Measurements from ENCODE around the gene BYSL. TPM values are rescaled to one million over a fixed set of nuclear protein-coding genes. Genes with fewer than 3 reads are reported as not detected.

BYSL gene
- 10 to 100 TPM in 1 of 2 donors, 1 to 10 TPM in 1; 5.3 to 11.6 TPM for total RNA-seq

- peak; percentile 95 for TF ChIP-seq CTCF (IDR thresholded peaks at IDR 0.05)
- ATAC-seq (ENCODE audit: insufficient number of reproducible peaks, low FRiP score, low read depth): peak; percentile 94
- Histone ChIP-seq H3K36me3 (no peaks in the 10 kb centered on the region), H3K27me3 (replicated peaks; ENCODE audit: insufficient read depth) (no peaks in the 10 kb centered on the region), H3K27ac (peak within 1 kb of the TSS; percentile 91 to 99), H3K4me3 (peak within 1 kb of the TSS; percentile 81), H3K4me1 (ENCODE audit: control insufficient read depth in 1 of 2, low read depth in 2 of 2) (peaks cover 22 to 43% of the 10 kb centered on the region in 2 donors), H3K9me3 (no peaks in the 10 kb centered on the region)
- peak; percentile 86 for DNase-seq (ENCODE audit: low spot score)
These were observed at the start of gene BYSL, which contains the start of gene MED20 for GRCh38 chr6:41920921-41921711. BYSL (plus strand) TSS chr6:41921499; CDS start chr6:41921563, 64 bp downstream. MED20 (minus strand) TSS chr6:41921139; CDS start chr6:41921018, 121 bp downstream.

- H3K4me1 ChIP-seq (ENCODE audit: control insufficient read depth in 1 of 2, low read depth in 2 of 2): no peaks in the 10 kb centered on the region
- no peak overlapping the region for H3K4me3 ChIP-seq
- DNase-seq (ENCODE audit: low spot score) (no peak), ATAC-seq (ENCODE audit: insufficient number of reproducible peaks, low FRiP score, low read depth) (no peak)
- no peak overlapping the region for H3K27ac ChIP-seq
- H3K36me3 ChIP-seq: no peaks in the 10 kb centered on the region
- TF ChIP-seq CTCF (IDR thresholded peaks at IDR 0.05): no peak
- no peaks in the 10 kb centered on the region for H3K27me3 ChIP-seq (replicated peaks; ENCODE audit: insufficient read depth)
- H3K9me3 ChIP-seq: no peaks in the 10 kb centered on the region
These were observed 49.6 kb upstream of the BYSL start for GRCh38 chr6:41871691-41872090.

- H3K36me3 ChIP-seq: no peaks in the 10 kb centered on the region
- no peak overlapping the region for H3K4me3 ChIP-seq
- no peak for TF ChIP-seq CTCF (IDR thresholded peaks at IDR 0.05)
- no peak overlapping the region for H3K27ac ChIP-seq
- no peaks in the 10 kb centered on the region for H3K4me1 ChIP-seq (ENCODE audit: control insufficient read depth in 1 of 2, low read depth in 2 of 2)
- H3K27me3 ChIP-seq (replicated peaks; ENCODE audit: insufficient read depth): no peaks in the 10 kb centered on the region
- ATAC-seq (ENCODE audit: insufficient number of reproducible peaks, low FRiP score, low read depth): no peak
- no peak for DNase-seq (ENCODE audit: low spot score)
- no peaks in the 10 kb centered on the region for H3K9me3 ChIP-seq
These were observed 49.2 kb upstream of the BYSL start for GRCh38 chr6:41872147-41872546.

GRCh38 chr6:41874741-41875140 lies 46.6 kb upstream of the BYSL start:
- no peaks in the 10 kb centered on the region for H3K27me3 ChIP-seq (replicated peaks; ENCODE audit: insufficient read depth)
- no peak for TF ChIP-seq CTCF (IDR thresholded peaks at IDR 0.05)
- H3K4me3 ChIP-seq: no peak overlapping the region
- no peak overlapping the region for H3K27ac ChIP-seq
- H3K4me1 ChIP-seq (ENCODE audit: control insufficient read depth in 1 of 2, low read depth in 2 of 2): peaks cover 0 to 4% of the 10 kb centered on the region in 2 donors
- DNase-seq (ENCODE audit: low spot score) (no peak), ATAC-seq (ENCODE audit: insufficient number of reproducible peaks, low FRiP score, low read depth) (no peak)
- no peaks in the 10 kb centered on the region for H3K36me3 ChIP-seq
- H3K9me3 ChIP-seq: no peaks in the 10 kb centered on the region

- Histone ChIP-seq H3K36me3 (no peaks in the 10 kb centered on the region), H3K27me3 (replicated peaks; ENCODE audit: insufficient read depth) (no peaks in the 10 kb centered on the region), H3K27ac (no peak overlapping the region), H3K4me1 (ENCODE audit: control insufficient read depth in 1 of 2, low read depth in 2 of 2) (peaks cover 0 to 4% of the 10 kb centered on the region in 2 donors), H3K4me3 (no peak overlapping the region), H3K9me3 (no peaks in the 10 kb centered on the region)
- no peak for TF ChIP-seq CTCF (IDR thresholded peaks at IDR 0.05)
- DNase-seq (ENCODE audit: low spot score) (no peak), ATAC-seq (ENCODE audit: insufficient number of reproducible peaks, low FRiP score, low read depth) (no peak)
These were observed 44.1 kb upstream of the BYSL start for GRCh38 chr6:41877051-41877680.

Data from thoracic aorta (tissue), 2 donors.